MM.1S (cell line): ENCODE results near the gene TNNC2.

Source experiments
- DNase-seq: peaks from one replicate; pipeline ENCODE4 v3.0.0-alpha.2; 2015
- H2AFZ ChIP-seq: fragments of 300-600 bp; sonication (generic); 2 replicates; pipeline ENCODE4 v1.6.0; 2016; ENCODE audit warnings: antibody characterized with exemption, low read length
- H3F3A ChIP-seq: fragments of 300-600 bp; sonication (generic); 2 replicates; pipeline ENCODE4 v1.6.1; 2016; ENCODE audit warnings: mild to moderate bottlenecking, antibody characterized with exemption, low read length, moderate library complexity, mixed read lengths; ENCODE audit not compliant: insufficient read depth
- H3K27ac ChIP-seq: fragments of 300-600 bp; sonication (generic); 2 replicates; pipeline ENCODE4 v1.5.1; 2016; ENCODE audit warnings: mild to moderate bottlenecking, low read length
- H3K27me3 ChIP-seq: fragments of 300-600 bp; sonication (generic); replicated peaks from 2 replicates; pipeline ENCODE4 v1.6.0; 2016; ENCODE audit warnings: low read length; ENCODE audit not compliant: insufficient read depth
- H3K36me3 ChIP-seq: fragments of 300-600 bp; sonication (generic); replicated peaks from 2 replicates; pipeline ENCODE4 v1.6.1; 2016; ENCODE audit warnings: mild to moderate bottlenecking, low read length, mixed read lengths; ENCODE audit not compliant: insufficient read depth
- H3K4me1 ChIP-seq: fragments of 300-600 bp; sonication (generic); 2 replicates; pipeline ENCODE4 v1.6.1; 2016; ENCODE audit warnings: low read length, mixed read lengths
- H3K4me2 ChIP-seq: fragments of 300-600 bp; sonication (generic); 2 replicates; pipeline ENCODE4 v1.6.0; 2016; ENCODE audit warnings: low read depth, low read length
- H3K4me3 ChIP-seq: fragments of 300-600 bp; sonication (generic); 2 replicates; pipeline ENCODE4 v1.5.1; 2016; ENCODE audit warnings: low read length, mixed read lengths
- H3K79me2 ChIP-seq: fragments of 300-600 bp; sonication (generic); 2 replicates; pipeline ENCODE4 v1.6.1; 2016; ENCODE audit warnings: mixed run types, low read length, mixed read lengths
- H3K9ac ChIP-seq: fragments of 300-600 bp; sonication (generic); 2 replicates; pipeline ENCODE4 v1.6.1; 2016; ENCODE audit warnings: low read length, mixed read lengths
- H3K9me2 ChIP-seq: fragments of 300-600 bp; sonication (generic); replicated peaks from 2 replicates; pipeline ENCODE4 v1.6.1; 2016; ENCODE audit warnings: mild to moderate bottlenecking, low read length, mixed read lengths; ENCODE audit not compliant: insufficient read depth
- H3K9me3 ChIP-seq: fragments of 300-600 bp; sonication (generic); replicated peaks from 2 replicates; pipeline ENCODE4 v1.6.1; 2016; ENCODE audit warnings: mild to moderate bottlenecking, low read length, mixed read lengths; ENCODE audit not compliant: insufficient read depth
- H4K20me1 ChIP-seq: fragments of 300-600 bp; sonication (generic); 2 replicates; pipeline ENCODE4 v1.6.1; 2016; ENCODE audit warnings: mild to moderate bottlenecking, low read length, moderate library complexity, mixed read lengths; ENCODE audit not compliant: insufficient read depth
- EZH2 ChIP-seq: fragments of 300-600 bp; sonication (generic); optimal IDR thresholded peaks from 2 replicates; pipeline ENCODE3; 2017; ENCODE audit warnings: low read depth, mild to moderate bottlenecking, antibody characterized with exemption, low read length, mixed read lengths
- EZH2phosphoT487 ChIP-seq: fragments of 300-600 bp; sonication (generic); IDR thresholded peaks from 2 replicates; pipeline ENCODE4 v1.6.1; 2018; ENCODE audit warnings: antibody characterized with exemption, low read length
- TF ChIP-seq, protein P1 (sequence below): fragments of 300-600 bp; sonication (generic); IDR thresholded peaks from 2 replicates; pipeline ENCODE4 v1.5.1; 2016; ENCODE audit warnings: antibody characterized with exemption, low read length, mixed read lengths

The TNNC2 gene

DNA sequence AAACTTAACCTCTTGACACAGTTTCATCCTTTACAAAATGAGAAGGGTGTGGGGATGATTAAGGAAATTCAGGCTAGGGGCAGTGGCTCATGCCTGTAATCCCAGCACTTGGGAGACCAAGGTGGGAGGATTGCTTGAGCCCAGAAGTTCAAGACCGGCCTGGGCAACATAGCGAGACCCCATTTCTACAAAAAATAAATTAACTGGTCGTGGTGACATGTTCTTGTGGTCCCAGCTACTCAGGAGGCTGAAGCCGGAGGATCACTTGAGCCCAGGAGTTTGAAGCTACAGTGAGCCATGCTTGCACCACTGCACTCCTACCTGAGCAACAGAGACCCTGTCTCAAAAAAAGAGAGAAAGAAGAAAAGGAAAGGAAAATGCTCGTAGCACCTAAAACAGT is 39.3 kb upstream of the TNNC2 start:
- no peaks in the 10 kb centered on the region for H3K36me3 ChIP-seq
- TF ChIP-seq EZH2 (no peak), EZH2phosphoT487 (no peak)
- TF ChIP-seq, protein P1, sequence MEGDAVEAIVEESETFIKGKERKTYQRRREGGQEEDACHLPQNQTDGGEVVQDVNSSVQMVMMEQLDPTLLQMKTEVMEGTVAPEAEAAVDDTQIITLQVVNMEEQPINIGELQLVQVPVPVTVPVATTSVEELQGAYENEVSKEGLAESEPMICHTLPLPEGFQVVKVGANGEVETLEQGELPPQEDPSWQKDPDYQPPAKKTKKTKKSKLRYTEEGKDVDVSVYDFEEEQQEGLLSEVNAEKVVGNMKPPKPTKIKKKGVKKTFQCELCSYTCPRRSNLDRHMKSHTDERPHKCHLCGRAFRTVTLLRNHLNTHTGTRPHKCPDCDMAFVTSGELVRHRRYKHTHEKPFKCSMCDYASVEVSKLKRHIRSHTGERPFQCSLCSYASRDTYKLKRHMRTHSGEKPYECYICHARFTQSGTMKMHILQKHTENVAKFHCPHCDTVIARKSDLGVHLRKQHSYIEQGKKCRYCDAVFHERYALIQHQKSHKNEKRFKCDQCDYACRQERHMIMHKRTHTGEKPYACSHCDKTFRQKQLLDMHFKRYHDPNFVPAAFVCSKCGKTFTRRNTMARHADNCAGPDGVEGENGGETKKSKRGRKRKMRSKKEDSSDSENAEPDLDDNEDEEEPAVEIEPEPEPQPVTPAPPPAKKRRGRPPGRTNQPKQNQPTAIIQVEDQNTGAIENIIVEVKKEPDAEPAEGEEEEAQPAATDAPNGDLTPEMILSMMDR = no peak
- H3K4me2 ChIP-seq = no peak overlapping the region
- H4K20me1 ChIP-seq = no peaks in the 10 kb centered on the region
- H3K27ac ChIP-seq = no peak overlapping the region
- no peaks in the 10 kb centered on the region for H3K9me3 ChIP-seq
- H3K9ac ChIP-seq = no peak overlapping the region
- DNase-seq = no peak
- H3K79me2 ChIP-seq = no peaks in the 10 kb centered on the region
- H2AFZ ChIP-seq = no peak overlapping the region
- no peaks in the 10 kb centered on the region for H3K9me2 ChIP-seq
- no peaks in the 10 kb centered on the region for H3K27me3 ChIP-seq
- no peaks in the 10 kb centered on the region for H3F3A ChIP-seq
- H3K4me3 ChIP-seq = no peak overlapping the region
- H3K4me1 ChIP-seq = no peaks in the 10 kb centered on the region

DNA sequence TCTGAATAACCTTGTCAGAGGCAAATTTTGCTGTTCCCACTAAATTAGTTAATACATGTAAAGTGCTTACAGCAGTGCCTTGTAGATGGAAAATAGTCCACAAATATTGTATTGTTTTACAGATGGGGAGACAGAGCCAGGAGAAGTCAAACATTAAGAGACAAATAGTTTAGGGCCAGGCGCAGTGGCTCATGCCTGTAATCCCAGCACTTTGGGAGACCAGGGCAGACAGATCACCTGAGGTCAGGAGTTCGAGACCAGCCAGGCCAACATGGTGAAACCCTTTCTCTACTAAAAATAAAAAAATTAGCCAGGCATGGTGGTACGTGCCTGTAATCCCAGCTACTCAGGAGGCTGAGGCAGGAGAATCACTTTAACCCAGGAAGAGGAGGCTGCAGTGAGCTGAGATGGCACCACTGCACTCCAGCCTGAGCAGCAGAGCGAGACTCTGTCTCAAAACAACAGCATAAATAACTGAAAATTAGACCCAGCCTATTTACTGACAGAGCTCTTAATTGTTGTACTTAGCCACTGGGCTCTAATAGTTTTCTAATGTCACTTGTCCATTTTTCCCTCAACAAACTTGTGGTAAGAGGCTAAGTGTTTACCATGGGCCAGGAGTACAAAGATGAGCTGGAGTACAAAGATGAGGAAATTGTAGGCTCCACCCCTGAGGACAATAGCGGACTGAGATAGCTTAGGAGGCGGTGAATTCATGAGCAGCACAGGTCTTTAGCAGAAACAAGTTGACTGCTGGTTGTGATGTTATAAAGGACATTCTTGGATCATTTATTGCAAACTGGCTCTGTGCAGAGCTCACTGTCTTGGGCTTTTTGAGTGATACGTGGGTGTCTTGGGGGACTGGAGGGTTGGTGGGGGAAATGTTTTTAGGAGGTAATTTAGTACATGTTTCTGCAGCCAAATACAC is 36.7 kb upstream of the TNNC2 start:
- Histone ChIP-seq H3K27me3 (no peaks in the 10 kb centered on the region), H3K9ac (no peak overlapping the region), H3K4me1 (no peaks in the 10 kb centered on the region), H3K4me3 (no peak overlapping the region), H3K79me2 (0 out of 2 replicates have a peak, but pooled peaks cover 3% of the 10 kb centered on the region), H4K20me1 (no peaks in the 10 kb centered on the region), H3K9me2 (no peaks in the 10 kb centered on the region), H3K27ac (no peak overlapping the region), H3K9me3 (no peaks in the 10 kb centered on the region), H3K4me2 (no peak overlapping the region), H3K36me3 (no peaks in the 10 kb centered on the region), H3F3A (no peaks in the 10 kb centered on the region), H2AFZ (no peak overlapping the region)
- no peak for DNase-seq
- TF ChIP-seq, protein P1 = no peak
- TF ChIP-seq EZH2 = no peak
- TF ChIP-seq EZH2phosphoT487 = no peak

DNA sequence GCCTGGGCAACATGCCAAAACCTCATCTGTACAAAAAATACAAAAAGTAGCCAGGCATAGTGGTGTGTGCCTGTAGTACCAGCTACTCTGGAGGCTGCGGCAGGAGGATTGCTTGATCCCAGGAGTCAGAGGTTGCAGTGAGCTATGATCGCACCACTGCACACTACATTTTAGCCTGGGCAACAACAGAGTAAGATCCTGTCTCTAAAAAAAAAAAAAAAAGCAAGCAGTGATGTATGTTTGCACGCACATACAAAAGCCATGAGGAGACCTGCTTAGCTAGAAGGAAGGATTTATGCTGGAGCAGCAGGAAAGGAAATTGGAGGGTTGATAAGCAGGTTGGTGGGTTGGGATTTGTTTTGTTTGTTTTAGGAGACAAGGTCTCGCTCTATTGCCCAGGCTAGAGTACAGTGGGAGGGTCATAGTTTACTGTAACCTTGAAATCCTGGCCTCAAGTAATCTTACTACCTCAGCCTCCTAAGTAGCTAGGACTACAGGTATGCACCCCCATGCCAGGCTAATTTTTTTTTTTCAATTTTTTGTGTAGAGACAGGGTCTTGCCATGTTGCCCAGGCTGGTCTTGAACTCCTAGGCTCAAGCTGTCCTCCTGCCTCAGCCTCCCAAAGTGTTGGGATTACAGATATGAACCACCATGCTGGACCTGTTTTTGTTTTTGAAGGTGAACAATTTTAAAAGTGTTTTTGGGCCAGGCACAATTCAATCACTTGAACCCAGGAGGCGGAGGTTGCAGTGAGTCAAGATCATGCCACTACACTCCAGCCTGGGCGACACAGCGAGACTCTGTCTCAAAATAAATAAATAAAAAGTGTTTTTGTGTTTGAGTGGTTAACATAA is 34.3 kb upstream of the TNNC2 start:
- H3K4me3 ChIP-seq = no peak overlapping the region
- H3K27ac ChIP-seq = no peak overlapping the region
- H3K9me2 ChIP-seq = no peaks in the 10 kb centered on the region
- no peaks in the 10 kb centered on the region for H3K27me3 ChIP-seq
- H3K36me3 ChIP-seq = no peaks in the 10 kb centered on the region
- no peaks in the 10 kb centered on the region for H4K20me1 ChIP-seq
- no peaks in the 10 kb centered on the region for H3F3A ChIP-seq
- H3K4me1 ChIP-seq = peaks cover 6% of the 10 kb centered on the region; the same call in 1 of the 2 replicates
- H3K9ac ChIP-seq = no peak overlapping the region
- no peak for TF ChIP-seq EZH2phosphoT487
- no peak for TF ChIP-seq EZH2
- H3K79me2 ChIP-seq = peaks cover 19% of the 10 kb centered on the region
- no peak overlapping the region for H3K4me2 ChIP-seq
- no peak overlapping the region for H2AFZ ChIP-seq
- no peaks in the 10 kb centered on the region for H3K9me3 ChIP-seq
- DNase-seq = no peak
